Posterior cingulate gyrus (tissue), 11 donors: ENCODE data around the gene BCAS1.

Source experiments
- DNase-seq, 10 donors: peaks; one replicate each; pipeline versions ENCODE4 v3.0.0 to v3.0.0-alpha.2; 2020 to 2021; ENCODE audit warnings: mixed read lengths in 3 of 10
- intact Hi-C: fragments of 100-400 bp; cut with DNase I; formaldehyde crosslinking; loops from one replicate; pipeline ENCODE4 v1.15.1; 2023

The BCAS1 gene, protein sequence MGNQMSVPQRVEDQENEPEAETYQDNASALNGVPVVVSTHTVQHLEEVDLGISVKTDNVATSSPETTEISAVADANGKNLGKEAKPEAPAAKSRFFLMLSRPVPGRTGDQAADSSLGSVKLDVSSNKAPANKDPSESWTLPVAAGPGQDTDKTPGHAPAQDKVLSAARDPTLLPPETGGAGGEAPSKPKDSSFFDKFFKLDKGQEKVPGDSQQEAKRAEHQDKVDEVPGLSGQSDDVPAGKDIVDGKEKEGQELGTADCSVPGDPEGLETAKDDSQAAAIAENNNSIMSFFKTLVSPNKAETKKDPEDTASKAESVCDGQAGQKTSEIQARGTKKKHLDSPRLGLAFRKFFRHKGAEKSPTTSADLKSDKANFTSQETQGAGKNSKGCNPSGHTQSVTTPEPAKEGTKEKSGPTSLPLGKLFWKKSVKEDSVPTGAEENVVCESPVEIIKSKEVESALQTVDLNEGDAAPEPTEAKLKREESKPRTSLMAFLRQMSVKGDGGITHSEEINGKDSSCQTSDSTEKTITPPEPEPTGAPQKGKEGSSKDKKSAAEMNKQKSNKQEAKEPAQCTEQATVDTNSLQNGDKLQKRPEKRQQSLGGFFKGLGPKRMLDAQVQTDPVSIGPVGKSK

GRCh38 chr20:54070187-54070987 lies at the start of gene BCAS1:
BCAS1 (minus strand) TSS chr20:54070594; CDS start chr20:54058718, 11,876 bp downstream.
- intact Hi-C loops = no loop called here
- DNase-seq = no peak

GRCh38 chr20:54119744-54120143 lies 49.4 kb upstream of the BCAS1 start:
- intact Hi-C loops = no loop called here
- DNase-seq = no peak

GRCh38 chr20:54118220-54119001 lies 48.0 kb upstream of the BCAS1 start:
- intact Hi-C loops = no loop called here
- DNase-seq = no peak

DNA sequence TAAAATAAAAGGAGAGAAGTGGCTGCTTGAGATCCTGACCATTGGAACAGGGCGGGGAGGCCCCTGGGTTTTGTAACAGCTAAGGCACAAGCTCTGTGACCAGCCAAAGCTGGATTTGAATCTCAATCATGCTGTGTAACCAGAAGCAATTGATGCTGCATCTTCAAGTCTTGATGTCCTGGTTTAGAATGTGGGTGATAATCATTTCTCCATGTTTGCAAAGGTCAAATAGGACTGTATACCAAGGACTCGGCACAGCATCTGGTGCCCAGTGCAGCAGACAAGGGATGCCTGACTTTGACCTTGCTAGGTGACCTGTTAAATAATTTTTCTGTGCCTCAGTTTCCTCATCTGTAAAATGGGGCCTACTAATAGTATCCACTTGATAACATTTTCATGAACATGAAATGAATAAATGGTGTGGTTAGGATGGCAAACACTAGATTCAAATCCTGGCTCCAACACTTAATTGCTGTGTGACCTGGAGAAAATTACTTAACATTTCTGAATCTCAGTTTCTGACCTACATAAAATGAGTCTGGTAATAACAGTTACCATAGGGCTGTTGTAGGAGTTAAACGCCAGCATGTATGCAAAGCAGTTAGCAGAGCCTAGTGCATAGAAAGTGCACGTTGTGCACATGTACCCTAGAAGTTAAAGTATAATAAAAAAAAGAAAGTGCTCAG lies 46.3 kb upstream of the BCAS1 start:
- DNase-seq = no peak
- intact Hi-C loops = no loop called here

- no peak for DNase-seq
- intact Hi-C loops = no loop called here
Observed at GRCh38 chr20:54115172-54115854, 44.9 kb upstream of the BCAS1 start.

- DNase-seq = peak in 1 of 10 donors; percentile 46
- intact Hi-C loops = no loop called here
Observed at GRCh38 chr20:54114109-54114508, 43.7 kb upstream of the BCAS1 start.

DNA sequence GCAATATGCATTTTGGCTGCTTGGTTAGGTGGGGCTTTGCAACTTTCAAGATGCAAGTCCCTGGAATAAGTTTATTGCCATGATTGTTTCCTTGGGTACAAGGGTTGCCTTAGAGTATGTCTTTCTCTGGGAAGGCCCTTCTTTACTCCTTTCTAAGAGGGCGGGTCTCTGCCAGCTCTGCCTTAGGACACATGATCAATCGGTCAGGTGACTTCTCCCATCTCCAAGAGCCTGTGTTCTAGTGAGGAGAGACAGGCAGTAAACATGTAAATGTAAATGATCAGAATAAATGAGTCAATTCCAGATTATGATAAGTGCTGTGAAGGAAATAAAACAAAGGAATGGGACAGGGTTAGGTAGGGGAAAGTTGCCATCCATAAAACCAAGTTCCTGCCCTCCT lies 43.2 kb upstream of the BCAS1 start:
- intact Hi-C loops = no loop called here
- no peak for DNase-seq

GRCh38 chr20:54112221-54112884 lies 42.0 kb upstream of the BCAS1 start:
- intact Hi-C loops = no loop called here
- DNase-seq = no peak

GRCh38 chr20:54111460-54111859 lies 41.1 kb upstream of the BCAS1 start:
- DNase-seq = no peak
- intact Hi-C loops = no loop called here

DNA sequence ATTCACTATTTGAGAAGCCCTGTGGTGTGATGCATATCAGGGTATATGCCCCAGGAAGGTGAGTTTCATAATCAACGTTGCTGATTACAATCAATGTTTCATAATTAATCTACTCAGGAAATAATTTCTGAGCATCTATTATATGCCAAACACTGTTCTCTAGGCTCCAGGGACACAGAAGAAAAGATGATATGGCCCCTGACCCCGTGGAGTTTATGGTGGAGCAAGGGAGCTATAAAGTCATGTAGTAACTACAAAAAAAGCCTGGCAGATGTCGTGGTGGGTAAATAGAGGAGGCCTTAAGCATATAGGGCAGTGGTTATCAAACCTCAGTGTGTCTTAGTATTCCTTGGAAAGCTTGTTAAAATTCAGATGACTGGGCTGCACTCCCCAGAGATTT lies 40.1 kb upstream of the BCAS1 start:
- DNase-seq = no peak
- intact Hi-C loops = no loop called here

DNA sequence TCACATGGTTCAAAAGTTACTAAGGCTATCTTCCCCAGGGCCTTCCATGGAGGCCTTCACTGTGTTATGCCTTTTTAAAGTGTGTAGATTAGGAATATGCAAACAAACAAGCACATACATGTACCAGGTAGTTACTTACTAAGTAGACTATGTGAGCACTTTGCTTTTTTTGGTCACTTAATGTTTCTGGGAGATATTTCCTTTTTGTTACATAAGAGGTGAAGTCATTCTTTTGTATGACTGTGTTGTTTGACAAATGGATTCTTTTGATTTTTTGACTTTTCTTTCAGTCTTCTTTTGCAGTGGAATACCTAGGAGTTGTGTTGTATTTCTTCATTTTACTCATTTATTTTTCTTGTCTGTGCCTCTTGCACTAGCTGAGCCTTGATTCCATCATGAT lies 39.6 kb upstream of the BCAS1 start:
- DNase-seq = no peak
- intact Hi-C loops = no loop called here

DNA sequence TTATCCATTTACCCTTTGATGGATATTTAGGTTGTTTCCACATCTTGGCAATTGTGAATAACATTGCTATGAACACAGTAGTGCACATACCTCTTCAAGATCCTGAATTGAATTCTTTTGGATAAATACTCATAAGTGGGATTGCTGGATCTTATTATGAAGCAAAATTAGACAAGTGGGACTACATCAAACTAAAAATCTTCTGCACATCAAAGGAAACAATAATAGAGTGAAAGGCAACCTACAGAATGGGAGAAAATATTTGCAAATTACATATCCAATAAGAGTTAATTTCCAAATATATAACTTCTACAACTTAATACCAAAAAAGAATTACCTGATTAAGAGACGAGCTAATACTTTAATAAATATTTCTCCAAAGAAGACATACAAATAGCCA lies 38.4 kb upstream of the BCAS1 start:
- DNase-seq = no peak
- intact Hi-C loops = no loop called here

DNA sequence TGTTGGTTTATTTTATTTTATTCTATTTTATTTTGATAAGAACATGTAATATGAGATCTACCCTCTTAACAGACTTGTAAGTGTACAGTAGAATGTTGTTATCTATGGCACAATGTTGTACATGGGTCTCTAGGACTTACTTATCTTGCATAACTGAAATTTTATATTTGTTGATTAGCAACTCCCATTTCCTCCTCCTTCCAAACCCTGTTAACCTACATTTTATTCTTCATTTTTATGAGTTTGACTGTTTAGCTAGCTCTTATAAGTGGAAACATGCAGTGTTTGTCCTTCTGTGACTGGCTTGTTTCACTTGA lies 37.9 kb upstream of the BCAS1 start:
- intact Hi-C loops = no loop called here
- DNase-seq = no peak

- intact Hi-C loops = no loop called here
- DNase-seq = no peak
Observed at GRCh38 chr20:54107600-54108325, 37.4 kb upstream of the BCAS1 start.

GRCh38 chr20:54107181-54107580 lies 36.8 kb upstream of the BCAS1 start:
- intact Hi-C loops = no loop called here
- DNase-seq = no peak

- DNase-seq = no peak
- intact Hi-C loops = no loop called here
Observed at GRCh38 chr20:54106162-54106561, 35.8 kb upstream of the BCAS1 start.

GRCh38 chr20:54105653-54106052 lies 35.3 kb upstream of the BCAS1 start:
- no peak for DNase-seq
- intact Hi-C loops = no loop called here

DNA sequence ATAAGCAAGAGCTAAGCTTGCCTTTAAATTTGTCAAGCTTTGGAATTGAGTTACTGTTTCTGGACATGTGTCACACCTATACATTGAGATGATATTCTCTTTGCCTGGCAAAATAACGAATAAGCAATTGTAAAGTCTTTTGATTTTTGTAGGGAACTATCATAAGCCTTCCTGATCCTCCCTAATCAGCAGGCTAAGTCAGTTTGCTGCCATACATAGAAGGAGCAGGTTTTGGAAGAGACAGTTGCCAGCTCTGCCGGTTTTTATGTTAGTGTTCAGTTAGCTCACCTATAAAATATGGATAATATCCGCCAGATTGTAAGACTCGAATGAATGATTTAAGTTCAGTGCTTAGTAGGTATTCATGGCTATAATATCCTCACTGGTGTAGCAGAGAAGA lies 34.4 kb upstream of the BCAS1 start:
- intact Hi-C loops = no loop called here
- no peak for DNase-seq
